Measurements from ENCODE around the gene ALKAL2.

DNA sequence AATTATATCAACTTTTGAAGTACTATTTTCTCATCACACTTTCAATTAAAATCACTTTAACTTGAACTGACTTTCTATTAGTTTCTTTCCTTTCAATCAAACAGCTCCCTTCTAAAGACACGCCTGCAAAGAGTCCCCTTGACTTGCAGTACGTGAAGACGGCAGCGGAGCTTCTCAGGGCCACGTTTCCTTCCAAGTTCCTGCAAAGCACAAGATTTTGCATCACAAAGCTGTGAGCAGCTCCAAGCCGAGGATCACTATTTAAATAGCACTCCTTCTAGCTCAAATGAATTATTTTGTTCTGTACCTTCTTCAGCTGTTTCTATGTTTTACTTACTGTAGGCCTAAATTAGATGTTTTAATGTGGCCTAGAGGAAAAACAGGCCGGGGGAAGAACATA lies 54.9 kb downstream of the ALKAL2 start:
- TF ChIP-seq, protein P1, sequence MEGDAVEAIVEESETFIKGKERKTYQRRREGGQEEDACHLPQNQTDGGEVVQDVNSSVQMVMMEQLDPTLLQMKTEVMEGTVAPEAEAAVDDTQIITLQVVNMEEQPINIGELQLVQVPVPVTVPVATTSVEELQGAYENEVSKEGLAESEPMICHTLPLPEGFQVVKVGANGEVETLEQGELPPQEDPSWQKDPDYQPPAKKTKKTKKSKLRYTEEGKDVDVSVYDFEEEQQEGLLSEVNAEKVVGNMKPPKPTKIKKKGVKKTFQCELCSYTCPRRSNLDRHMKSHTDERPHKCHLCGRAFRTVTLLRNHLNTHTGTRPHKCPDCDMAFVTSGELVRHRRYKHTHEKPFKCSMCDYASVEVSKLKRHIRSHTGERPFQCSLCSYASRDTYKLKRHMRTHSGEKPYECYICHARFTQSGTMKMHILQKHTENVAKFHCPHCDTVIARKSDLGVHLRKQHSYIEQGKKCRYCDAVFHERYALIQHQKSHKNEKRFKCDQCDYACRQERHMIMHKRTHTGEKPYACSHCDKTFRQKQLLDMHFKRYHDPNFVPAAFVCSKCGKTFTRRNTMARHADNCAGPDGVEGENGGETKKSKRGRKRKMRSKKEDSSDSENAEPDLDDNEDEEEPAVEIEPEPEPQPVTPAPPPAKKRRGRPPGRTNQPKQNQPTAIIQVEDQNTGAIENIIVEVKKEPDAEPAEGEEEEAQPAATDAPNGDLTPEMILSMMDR (IDR thresholded peaks at IDR 0.05): no peak
- no peak for TF ChIP-seq POLR2A (IDR thresholded peaks at IDR 0.05)

All from tibial nerve (tissue), 3 donors.